Chondrocyte (in vitro differentiated cells): ENCODE measurements around the gene PRRX2. TPM values are rescaled to one million over a fixed set of nuclear protein-coding genes. Genes with fewer than 3 reads are reported as not detected.
"Not testable (repeated sequence)": the region's sequence is repeated elsewhere in the genome, so short reads cannot be mapped to it uniquely, and the experiment has no call there.

Source experiments
- DNase-seq: peaks from one replicate; pipeline ENCODE4 v3.0.0; 2021; ENCODE audit warnings: mixed read lengths, low spot score
- H3K27ac Mint-ChIP-seq: one replicate; pipeline ENCODE4 v1.8.0; 2021; ENCODE audit warnings: mild to moderate bottlenecking, moderate library complexity, mixed read lengths; ENCODE audit not compliant: unreplicated experiment
- H3K27me3 Mint-ChIP-seq: 2 replicates; pipeline ENCODE4 v1.8.0; 2021; ENCODE audit warnings: low read depth, mixed read lengths
- H3K36me3 Mint-ChIP-seq: 2 replicates; pipeline ENCODE4 v1.8.0; 2021; ENCODE audit warnings: low read depth, mixed read lengths
- H3K4me1 Mint-ChIP-seq: 2 replicates; pipeline ENCODE4 v1.8.0; 2021; ENCODE audit warnings: low read depth, mild to moderate bottlenecking, mixed read lengths
- H3K4me3 Mint-ChIP-seq: one replicate; pipeline ENCODE4 v1.8.0; 2021; ENCODE audit warnings: mild to moderate bottlenecking, moderate library complexity, mixed read lengths; ENCODE audit not compliant: unreplicated experiment
- H3K9me3 Mint-ChIP-seq: 2 replicates; pipeline ENCODE4 v1.8.0; 2021; ENCODE audit warnings: low read depth, mixed read lengths
- total RNA-seq: library from RNA; stranded (reverse); gene quantifications from 3 replicates; pipeline ENCODE4 v1.2.1, GENCODE V29; 2021
- TF ChIP-seq, protein P1 (sequence below): fragments of 200-600 bp; sonication (generic); IDR thresholded peaks from 2 replicates; pipeline ENCODE4 v1.5.0; 2021; ENCODE audit warnings: antibody characterized with exemption, mild to moderate bottlenecking, moderate library complexity

PRRX2 gene
- total RNA-seq, 1 donor from 2014 or later: 5.7 TPM

DNA sequence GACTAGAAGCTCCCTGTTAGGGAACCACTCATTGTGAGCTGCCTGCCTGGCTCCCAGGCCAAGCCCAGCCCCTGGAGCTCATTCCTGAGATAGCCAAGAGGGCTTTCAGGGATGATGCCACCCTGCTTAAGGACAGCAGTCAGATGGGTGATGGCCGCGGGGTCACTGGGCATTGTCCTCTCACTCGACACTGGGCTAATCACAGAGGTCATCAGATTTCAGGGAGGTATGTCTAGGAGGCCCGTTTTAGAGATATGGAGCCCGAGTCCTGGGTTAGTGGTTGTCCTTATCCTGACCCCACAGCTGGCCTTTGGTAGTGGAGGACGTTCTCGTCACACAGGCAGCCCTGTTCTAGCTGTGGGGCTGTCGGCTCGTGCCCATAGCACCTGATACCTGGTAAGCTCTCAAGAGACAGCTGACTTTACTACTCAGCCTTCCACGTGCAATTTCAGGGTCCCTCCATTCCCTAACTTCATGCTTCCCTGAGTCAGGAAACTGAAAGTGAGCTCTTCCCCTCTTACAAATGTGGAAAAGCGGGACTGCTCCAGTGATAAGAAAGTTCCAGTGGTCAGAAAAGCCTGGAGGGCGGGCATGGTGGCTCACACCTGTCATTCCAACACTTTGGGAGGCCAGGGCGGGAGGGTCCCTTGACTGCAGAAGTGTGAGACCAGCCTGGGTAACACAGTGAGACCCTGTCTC is 94.5 kb downstream of the PRRX2 start:
- Mint-ChIP-seq H3K4me1 (peaks cover 17% of the 10 kb centered on the region), H3K9me3 (no peaks in the 10 kb centered on the region), H3K27ac (no peak overlapping the region), H3K4me3 (no peak overlapping the region), H3K36me3 (no peaks in the 10 kb centered on the region), H3K27me3 (peaks cover 7% of the 10 kb centered on the region)
- no peak for DNase-seq
- TF ChIP-seq, protein P1, sequence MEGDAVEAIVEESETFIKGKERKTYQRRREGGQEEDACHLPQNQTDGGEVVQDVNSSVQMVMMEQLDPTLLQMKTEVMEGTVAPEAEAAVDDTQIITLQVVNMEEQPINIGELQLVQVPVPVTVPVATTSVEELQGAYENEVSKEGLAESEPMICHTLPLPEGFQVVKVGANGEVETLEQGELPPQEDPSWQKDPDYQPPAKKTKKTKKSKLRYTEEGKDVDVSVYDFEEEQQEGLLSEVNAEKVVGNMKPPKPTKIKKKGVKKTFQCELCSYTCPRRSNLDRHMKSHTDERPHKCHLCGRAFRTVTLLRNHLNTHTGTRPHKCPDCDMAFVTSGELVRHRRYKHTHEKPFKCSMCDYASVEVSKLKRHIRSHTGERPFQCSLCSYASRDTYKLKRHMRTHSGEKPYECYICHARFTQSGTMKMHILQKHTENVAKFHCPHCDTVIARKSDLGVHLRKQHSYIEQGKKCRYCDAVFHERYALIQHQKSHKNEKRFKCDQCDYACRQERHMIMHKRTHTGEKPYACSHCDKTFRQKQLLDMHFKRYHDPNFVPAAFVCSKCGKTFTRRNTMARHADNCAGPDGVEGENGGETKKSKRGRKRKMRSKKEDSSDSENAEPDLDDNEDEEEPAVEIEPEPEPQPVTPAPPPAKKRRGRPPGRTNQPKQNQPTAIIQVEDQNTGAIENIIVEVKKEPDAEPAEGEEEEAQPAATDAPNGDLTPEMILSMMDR: no peak

DNA sequence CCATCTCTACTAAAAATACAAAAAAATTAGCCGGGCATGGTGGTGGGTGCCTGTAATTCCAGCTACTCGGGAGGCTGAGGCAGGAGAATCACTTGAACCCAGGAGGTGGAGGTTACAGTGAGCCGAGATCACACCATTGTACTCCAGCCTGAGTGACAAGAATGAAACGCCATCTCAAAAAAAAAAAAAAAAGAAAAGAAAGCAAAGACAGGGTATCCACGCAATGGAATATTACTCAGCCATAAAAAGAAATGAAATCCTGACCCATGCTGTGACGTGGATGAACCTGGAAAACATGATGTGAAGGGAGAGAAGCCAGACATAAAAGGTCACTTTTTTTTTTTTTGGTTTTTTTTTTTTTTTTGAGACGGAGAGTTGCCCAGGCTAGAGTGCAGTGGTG is 95.3 kb downstream of the PRRX2 start:
- not testable (repeated sequence) for H3K4me3 Mint-ChIP-seq, H3K27ac Mint-ChIP-seq, H3K27me3 Mint-ChIP-seq, DNase-seq, H3K36me3 Mint-ChIP-seq, H3K9me3 Mint-ChIP-seq
- peaks cover 17% of the 10 kb centered on the region for H3K4me1 Mint-ChIP-seq

DNA sequence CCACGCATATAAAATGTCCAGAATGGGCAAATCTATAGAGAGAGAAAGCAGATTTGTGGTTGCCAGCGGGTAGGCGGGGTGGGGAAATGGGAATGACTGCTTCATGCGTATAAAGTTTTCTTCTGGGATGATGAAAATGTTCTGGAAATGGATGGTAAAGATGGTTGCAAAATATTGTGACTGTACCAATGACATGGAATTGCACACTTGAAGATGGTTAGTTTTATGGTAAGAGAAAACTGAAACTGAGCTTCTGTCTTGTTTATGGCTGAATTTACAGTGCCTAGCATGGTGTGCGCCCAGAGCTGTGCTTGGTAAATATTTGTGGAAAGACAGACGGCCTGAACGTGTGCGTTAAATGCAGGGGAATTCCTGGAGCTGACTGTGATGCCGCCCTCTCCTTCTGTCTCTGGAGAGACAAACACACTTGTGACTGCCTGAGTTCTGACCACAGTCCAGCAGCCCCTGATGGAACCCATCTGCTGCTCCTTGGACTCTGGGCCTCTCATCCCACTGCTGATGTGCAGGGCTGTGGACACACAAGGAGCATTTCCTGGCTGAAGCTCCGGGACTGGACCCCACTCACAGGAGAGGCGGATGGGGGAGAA is 96.0 kb downstream of the PRRX2 start:
- H3K27me3 Mint-ChIP-seq: peaks cover 4% of the 10 kb centered on the region
- H3K4me1 Mint-ChIP-seq: peaks cover 17% of the 10 kb centered on the region
- no peak overlapping the region for H3K27ac Mint-ChIP-seq
- TF ChIP-seq, protein P1: no peak
- no peak overlapping the region for H3K4me3 Mint-ChIP-seq
- H3K9me3 Mint-ChIP-seq: no peaks in the 10 kb centered on the region
- H3K36me3 Mint-ChIP-seq: no peaks in the 10 kb centered on the region
- no peak for DNase-seq

- Mint-ChIP-seq H3K9me3 (no peaks in the 10 kb centered on the region), H3K27ac (no peak overlapping the region), H3K27me3 (peaks cover 4% of the 10 kb centered on the region), H3K36me3 (no peaks in the 10 kb centered on the region), H3K4me3 (no peak overlapping the region), H3K4me1 (peaks cover 16% of the 10 kb centered on the region)
- no peak for DNase-seq
- TF ChIP-seq, protein P1: no peak
These were observed 96.5 kb downstream of the PRRX2 start for GRCh38 chr9:129761901-129762369.

GRCh38 chr9:129762370-129762984 is 97.0 kb downstream of the PRRX2 start:
- H3K27ac Mint-ChIP-seq, H3K4me3 Mint-ChIP-seq, H3K36me3 Mint-ChIP-seq, H3K9me3 Mint-ChIP-seq, H3K27me3 Mint-ChIP-seq, DNase-seq: not testable (repeated sequence)
- peaks cover 14% of the 10 kb centered on the region for H3K4me1 Mint-ChIP-seq
